Ovary (tissue), 10 donors: ENCODE data around the gene HBQ1. TPM values are rescaled to one million over a fixed set of nuclear protein-coding genes. Genes with fewer than 3 reads are reported as not detected.

Experiments used
- DNase-seq, 5 donors: peaks; one replicate each; pipeline ENCODE4 v3.0.0-alpha.2; 2019 to 2020
- H3K27ac ChIP-seq, 2 donors: fragments of 200-600 bp; one replicate each; pipeline versions ENCODE4 v1.5.1 to v1.8.0; 2019 to 2022
- H3K27me3 ChIP-seq: fragments of 200-600 bp; one replicate; pipeline ENCODE4 v1.8.0; 2022
- H3K36me3 ChIP-seq: fragments of 200-600 bp; sonication (generic); one replicate; pipeline ENCODE4 v1.5.1; 2019
- H3K4me1 ChIP-seq: one replicate; pipeline ENCODE4 v1.8.1; 2013; ENCODE audit warnings: mild to moderate bottlenecking, moderate library complexity; ENCODE audit not compliant: insufficient read depth
- H3K4me3 ChIP-seq: fragments of 200-600 bp; sonication (generic); one replicate; pipeline ENCODE4 v1.5.1; 2017
- H3K9me3 ChIP-seq, 2 donors: fragments of 200-600 bp in 1 of 2; sonication (generic) in 1 of 2; one replicate each; pipeline versions ENCODE4 v1.5.1 to v1.8.1; 2013 to 2019; ENCODE audit warnings: mild to moderate bottlenecking in 1 of 2, moderate library complexity in 1 of 2
- EP300 ChIP-seq: sonication (generic); formaldehyde crosslinking; IDR thresholded peaks from one replicate; pipeline ENCODE4 v1.6.1; 2017; ENCODE audit warnings: antibody characterized with exemption
- POLR2A ChIP-seq: fragments of 450-650 bp; IDR thresholded peaks from one replicate; pipeline ENCODE4 v1.6.1; 2017; ENCODE audit warnings: antibody characterized with exemption, mild to moderate bottlenecking, moderate library complexity
- WGBS, 3 donors: extraction: QIAGEN DNeasy Blood & Tissue Kit in 1 of 3; methylation state at CpG; one replicate each; pipeline versions ENCODE4 v1.1.5 to v1.1.7; 2013 to 2017; 5-methylcytosine and 5-hydroxymethylcytosine counted together
- intact Hi-C, 4 donors: fragments of 100-400 bp; cut with DNase I; formaldehyde crosslinking; loops; one replicate each; pipeline versions ENCODE4 v1.11.0 to v1.15.1; 2022 to 2023
- long read RNA-seq, 3 donors: library from polyadenylated mRNA in 2 of 3; unstranded in 2 of 3; transcript quantifications; one replicate each; pipeline ENCODE4 v2.0.0 and lab custom pipeline, GENCODE V29; 2021 to 2026
- polyA plus RNA-seq, 2 donors: library from polyadenylated mRNA; stranded (reverse); fragments of 200-250 nt in 1 of 2; fragments of 350-450 nt in 1 of 2; fragmentation: Illumina TruSeq in 1 of 2; extraction: RNeasy Lipid Tissue Mini Kit (QIAGEN cat#74804) in 1 of 2; gene quantifications; one replicate each; pipeline ENCODE4 v1.2.3, GENCODE V29; 2013 to 2014
- total RNA-seq, 7 donors: library from RNA; depleted of rRNA in 2 of 7; stranded (reverse); fragments of >200 nt in 2 of 7; fragmentation: NEBNext Ultra II Directional in 3 of 7; extraction: Animal tissue kit (Norgen Biotek cat#: 25700) in 3 of 7; gene quantifications; one replicate each; pipeline versions ENCODE4 v1.1.0 to v1.2.4, GENCODE V29; 2016 to 2023
- TF ChIP-seq, protein P1 (sequence below), 3 donors: fragments of 450-650 bp in 2 of 3; fragments of 200-600 bp in 1 of 3; IDR thresholded peaks; one replicate each; pipeline versions ENCODE4 v1.5.1 to v1.8.0; 2016 to 2022; ENCODE audit warnings: antibody characterized with exemption in 3 of 3, mild to moderate bottlenecking in 1 of 3
- donor health status: DM: no; HTN: no; CAD: no; lungs with moderate emphysema.
- donor health status: DM: no; HTN: no; CAD: no.
- donor health status: Bipolar disorder and iron deficiency.
- donor health status: DM: yes; HTN: yes; CAD: no.
- donor health status: DM: no; HTN: no; CAD: no.
- donor health status: DM: yes; HTN: yes; CAD: no.

HBQ1 gene
- not detected for total RNA-seq
- under 1 TPM in 1 of 2 donors, not detected in 1; 0.29 TPM for polyA plus RNA-seq
- long read RNA-seq, donor 1, result 0 reads
- long read RNA-seq, donor 2, transcript HBQ1-201 (3 exons, 536 nt), result major isoform, 10 of 10 reads
- long read RNA-seq, donor 2, partial matches to known transcripts, result 0 of 10 reads
- long read RNA-seq, donor 2, other reads (novel, unspliced or antisense), result 0 of 10 reads
- long read RNA-seq, donor 3, result 0 reads

- Histone ChIP-seq H3K27me3 (peaks cover 1% of the 10 kb centered on the region), H3K27ac (no peak within 1 kb of the TSS), H3K4me3 (peak within 1 kb of the TSS; percentile 11), H3K4me1 (peaks cover 8% of the 10 kb centered on the region), H3K9me3 (no peaks in the 10 kb centered on the region), H3K36me3 (no peaks in the 10 kb centered on the region)
- 4 to 7% (median 5%) methylated on average over 55 to 59 of the region's 59 CpGs for WGBS, 3 donors
- TF ChIP-seq EP300, result no peak
- TF ChIP-seq, protein P1, sequence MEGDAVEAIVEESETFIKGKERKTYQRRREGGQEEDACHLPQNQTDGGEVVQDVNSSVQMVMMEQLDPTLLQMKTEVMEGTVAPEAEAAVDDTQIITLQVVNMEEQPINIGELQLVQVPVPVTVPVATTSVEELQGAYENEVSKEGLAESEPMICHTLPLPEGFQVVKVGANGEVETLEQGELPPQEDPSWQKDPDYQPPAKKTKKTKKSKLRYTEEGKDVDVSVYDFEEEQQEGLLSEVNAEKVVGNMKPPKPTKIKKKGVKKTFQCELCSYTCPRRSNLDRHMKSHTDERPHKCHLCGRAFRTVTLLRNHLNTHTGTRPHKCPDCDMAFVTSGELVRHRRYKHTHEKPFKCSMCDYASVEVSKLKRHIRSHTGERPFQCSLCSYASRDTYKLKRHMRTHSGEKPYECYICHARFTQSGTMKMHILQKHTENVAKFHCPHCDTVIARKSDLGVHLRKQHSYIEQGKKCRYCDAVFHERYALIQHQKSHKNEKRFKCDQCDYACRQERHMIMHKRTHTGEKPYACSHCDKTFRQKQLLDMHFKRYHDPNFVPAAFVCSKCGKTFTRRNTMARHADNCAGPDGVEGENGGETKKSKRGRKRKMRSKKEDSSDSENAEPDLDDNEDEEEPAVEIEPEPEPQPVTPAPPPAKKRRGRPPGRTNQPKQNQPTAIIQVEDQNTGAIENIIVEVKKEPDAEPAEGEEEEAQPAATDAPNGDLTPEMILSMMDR (IDR thresholded peaks at IDR 0.05), result peak in 1 of 3 donors; percentile 43
- intact Hi-C loops, result loop anchor here in 2 of 4 donors (2.0 to 5.0 kb wide), 2 partner anchors 73 kb away; no protein-coding TSS in a partner anchor
- DNase-seq, result peak in 4 of 5 donors; percentile 36 to 65 (median 50)
Observed at GRCh38 chr16:180101-180675, at the start of gene HBQ1. TSS of gene HBQ1 (plus strand) at chr16:180459. CDS start at chr16:180487, 28 bp downstream.

- H3K4me3 ChIP-seq, result no peak overlapping the region
- peaks cover 7% of the 10 kb centered on the region for H3K4me1 ChIP-seq
- H3K27ac ChIP-seq, result no peak overlapping the region
- TF ChIP-seq, protein P1 (IDR thresholded peaks at IDR 0.05), result no peak
- TF ChIP-seq POLR2A (no peak), EP300 (no peak)
- 89 to 93% (median 90%) methylated on average over 15 of the region's 15 CpGs for WGBS, 3 donors
- H3K36me3 ChIP-seq, result no peaks in the 10 kb centered on the region
- intact Hi-C loops, result no loop called here
- H3K9me3 ChIP-seq, result no peaks in the 10 kb centered on the region
- DNase-seq, result no peak
- no peaks in the 10 kb centered on the region for H3K27me3 ChIP-seq
Observed at GRCh38 chr16:130533-131173, 49.6 kb upstream of the HBQ1 start.

DNA sequence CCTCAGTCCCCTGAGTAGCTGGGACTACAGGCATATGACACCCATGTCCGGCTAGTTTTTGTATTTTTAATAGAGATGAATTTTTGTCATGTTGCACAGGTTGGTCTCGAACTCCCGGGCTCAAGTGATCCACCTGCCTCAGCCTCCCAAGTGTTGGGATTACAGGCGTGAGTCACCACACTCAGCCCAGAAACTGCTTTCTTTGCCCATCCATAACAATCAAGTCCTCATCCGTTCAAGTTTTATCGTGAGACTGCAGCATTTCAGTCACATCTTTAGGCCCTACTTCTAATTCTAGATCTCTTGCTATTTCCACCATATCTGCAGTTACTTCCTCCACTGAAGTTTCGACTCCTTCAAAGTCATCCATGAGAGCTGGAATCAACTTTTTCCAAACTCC, 48.1 kb upstream of the HBQ1 start:
- 94 to 98% (median 95%) methylated on average over 7 of the region's 7 CpGs for WGBS, 3 donors
- H3K27me3 ChIP-seq, result no peaks in the 10 kb centered on the region
- no peak for DNase-seq
- H3K9me3 ChIP-seq, result no peaks in the 10 kb centered on the region
- intact Hi-C loops, result no loop called here
- TF ChIP-seq POLR2A (no peak), EP300 (no peak)
- TF ChIP-seq, protein P1 (IDR thresholded peaks at IDR 0.05), result no peak
- no peaks in the 10 kb centered on the region for H3K36me3 ChIP-seq
- H3K27ac ChIP-seq, result no peak overlapping the region
- H3K4me1 ChIP-seq, result peaks cover 7% of the 10 kb centered on the region
- H3K4me3 ChIP-seq, result no peak overlapping the region

DNA sequence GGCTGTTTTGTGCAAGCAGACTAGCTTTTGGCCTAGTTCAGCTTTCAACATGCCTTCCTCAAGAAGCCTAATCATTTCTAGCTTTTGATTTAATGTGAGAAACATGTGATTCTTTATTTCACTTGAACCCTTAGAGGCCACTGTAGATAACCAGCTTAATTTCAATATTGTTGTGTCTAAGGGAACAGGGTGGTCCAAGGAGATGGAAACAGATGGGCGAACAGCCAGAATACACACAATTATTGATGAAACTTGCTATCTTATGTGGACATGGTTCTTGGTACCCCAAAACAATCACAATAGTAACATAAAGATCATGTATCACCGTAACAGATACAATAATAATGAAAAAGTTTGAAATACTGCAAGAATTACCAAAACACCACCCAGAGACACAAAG, 46.5 kb upstream of the HBQ1 start:
- Histone ChIP-seq H3K4me1 (peaks cover 10% of the 10 kb centered on the region), H3K4me3 (no peak overlapping the region), H3K9me3 (no peaks in the 10 kb centered on the region), H3K27ac (no peak overlapping the region), H3K27me3 (no peaks in the 10 kb centered on the region), H3K36me3 (no peaks in the 10 kb centered on the region)
- 33 to 53% (median 51%) methylated on average over 2 of the region's 2 CpGs for WGBS, 3 donors
- TF ChIP-seq POLR2A (no peak), EP300 (no peak)
- TF ChIP-seq, protein P1 (IDR thresholded peaks at IDR 0.05), result no peak
- no peak for DNase-seq
- intact Hi-C loops, result no loop called here
